ENCODE measurements around the gene AKT3.

The AKT3 gene

GRCh38 chr1:243501002-243501401, 349.0 kb downstream of the AKT3 start:
- DNase-seq: no peak

GRCh38 chr1:243500512-243500911, 349.5 kb downstream of the AKT3 start:
- DNase-seq: no peak

- DNase-seq: no peak
Measured at GRCh38 chr1:243499711-243500110, 350.3 kb downstream of the AKT3 start.

- DNase-seq: no peak
Measured at GRCh38 chr1:243499248-243499647, 350.8 kb downstream of the AKT3 start.

GRCh38 chr1:243497939-243498681, 351.9 kb downstream of the AKT3 start:
- no peak for DNase-seq

GRCh38 chr1:243496806-243497205, 353.2 kb downstream of the AKT3 start:
- no peak for DNase-seq

GRCh38 chr1:243496187-243496646, 353.8 kb downstream of the AKT3 start:
- no peak for DNase-seq

- no peak for DNase-seq
Measured at GRCh38 chr1:243495442-243496186, 354.4 kb downstream of the AKT3 start.

- no peak for DNase-seq
Measured at GRCh38 chr1:243494741-243495431, 355.2 kb downstream of the AKT3 start.

GRCh38 chr1:243493156-243494129, 356.6 kb downstream of the AKT3 start:
- no peak for DNase-seq

- no peak for DNase-seq
Measured at GRCh38 chr1:243490748-243491686, 359.0 kb downstream of the AKT3 start.

GRCh38 chr1:243489681-243490546, 360.1 kb downstream of the AKT3 start:
- no peak for DNase-seq

- DNase-seq: no peak
Measured at GRCh38 chr1:243489158-243489527, 360.9 kb downstream of the AKT3 start.

- no peak for DNase-seq
Measured at GRCh38 chr1:243488459-243489157, 361.4 kb downstream of the AKT3 start.

GRCh38 chr1:243487649-243488227, 362.3 kb downstream of the AKT3 start:
- peak; percentile 42 for DNase-seq

GRCh38 chr1:243487036-243487648, 362.9 kb downstream of the AKT3 start:
- no peak for DNase-seq

- DNase-seq: no peak
Measured at GRCh38 chr1:243483952-243484351, 366.1 kb downstream of the AKT3 start.

- DNase-seq: no peak
Measured at GRCh38 chr1:243483071-243483771, 366.8 kb downstream of the AKT3 start.

Data from stimulated activated CD8-positive, alpha-beta memory T cell treated with anti-CD3 and anti-CD28 coated beads, Interleukin-4, amount 100 ng/mL, for 48 hours (primary cell).